ENCODE measurements around the gene CCL4.

- TF ChIP-seq, protein P1, sequence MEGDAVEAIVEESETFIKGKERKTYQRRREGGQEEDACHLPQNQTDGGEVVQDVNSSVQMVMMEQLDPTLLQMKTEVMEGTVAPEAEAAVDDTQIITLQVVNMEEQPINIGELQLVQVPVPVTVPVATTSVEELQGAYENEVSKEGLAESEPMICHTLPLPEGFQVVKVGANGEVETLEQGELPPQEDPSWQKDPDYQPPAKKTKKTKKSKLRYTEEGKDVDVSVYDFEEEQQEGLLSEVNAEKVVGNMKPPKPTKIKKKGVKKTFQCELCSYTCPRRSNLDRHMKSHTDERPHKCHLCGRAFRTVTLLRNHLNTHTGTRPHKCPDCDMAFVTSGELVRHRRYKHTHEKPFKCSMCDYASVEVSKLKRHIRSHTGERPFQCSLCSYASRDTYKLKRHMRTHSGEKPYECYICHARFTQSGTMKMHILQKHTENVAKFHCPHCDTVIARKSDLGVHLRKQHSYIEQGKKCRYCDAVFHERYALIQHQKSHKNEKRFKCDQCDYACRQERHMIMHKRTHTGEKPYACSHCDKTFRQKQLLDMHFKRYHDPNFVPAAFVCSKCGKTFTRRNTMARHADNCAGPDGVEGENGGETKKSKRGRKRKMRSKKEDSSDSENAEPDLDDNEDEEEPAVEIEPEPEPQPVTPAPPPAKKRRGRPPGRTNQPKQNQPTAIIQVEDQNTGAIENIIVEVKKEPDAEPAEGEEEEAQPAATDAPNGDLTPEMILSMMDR (IDR thresholded peaks at IDR 0.05) = no peak
- TF ChIP-seq EP300 (IDR thresholded peaks at IDR 0.05) = no peak
- no peak for TF ChIP-seq POLR2A (IDR thresholded peaks at IDR 0.05)
These were observed 9.4 kb upstream of the CCL4 start for GRCh38 chr17:36094232-36094631.

All from tibial nerve (tissue), 4 donors.